GM20000 (cell line): Measurements from ENCODE around the gene P2RY2.
"Not testable (repeated sequence)": the region's sequence is repeated elsewhere in the genome, so short reads cannot be mapped to it uniquely, and the experiment has no call there.

ENCODE experiments used
- DNase-seq: peaks from one replicate; pipeline ENCODE4 v3.0.0; 2012; ENCODE audit warnings: low spot score
- TF ChIP-seq, protein P1 (sequence below): IDR thresholded peaks from 2 replicates; pipeline ENCODE4 v1.5.1; 2012; ENCODE audit warnings: mild to moderate bottlenecking, control low read depth; ENCODE audit errors: extremely low read depth, missing control alignments

The P2RY2 gene

DNA sequence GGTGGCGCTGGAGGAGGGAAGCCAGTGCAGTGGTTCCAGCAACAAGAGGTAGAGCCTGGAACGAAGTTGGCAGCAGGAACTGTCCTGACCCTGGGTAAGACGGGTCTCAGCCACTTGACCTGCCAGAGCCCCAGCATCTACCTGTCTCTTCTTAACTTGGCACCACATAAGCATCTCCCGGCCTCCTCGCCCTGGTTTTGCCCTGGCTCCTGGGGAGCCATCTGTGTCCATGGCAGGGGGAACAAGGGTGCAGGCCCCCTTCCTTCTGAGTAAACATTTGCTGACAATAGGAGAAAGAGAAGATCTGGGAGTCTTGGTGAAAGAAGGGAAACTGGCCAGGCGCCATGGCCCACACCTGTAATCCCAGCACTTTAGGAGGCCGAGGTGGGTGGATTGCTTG is 12.8 kb downstream of the P2RY2 start:
- no peak for DNase-seq
- TF ChIP-seq, protein P1, sequence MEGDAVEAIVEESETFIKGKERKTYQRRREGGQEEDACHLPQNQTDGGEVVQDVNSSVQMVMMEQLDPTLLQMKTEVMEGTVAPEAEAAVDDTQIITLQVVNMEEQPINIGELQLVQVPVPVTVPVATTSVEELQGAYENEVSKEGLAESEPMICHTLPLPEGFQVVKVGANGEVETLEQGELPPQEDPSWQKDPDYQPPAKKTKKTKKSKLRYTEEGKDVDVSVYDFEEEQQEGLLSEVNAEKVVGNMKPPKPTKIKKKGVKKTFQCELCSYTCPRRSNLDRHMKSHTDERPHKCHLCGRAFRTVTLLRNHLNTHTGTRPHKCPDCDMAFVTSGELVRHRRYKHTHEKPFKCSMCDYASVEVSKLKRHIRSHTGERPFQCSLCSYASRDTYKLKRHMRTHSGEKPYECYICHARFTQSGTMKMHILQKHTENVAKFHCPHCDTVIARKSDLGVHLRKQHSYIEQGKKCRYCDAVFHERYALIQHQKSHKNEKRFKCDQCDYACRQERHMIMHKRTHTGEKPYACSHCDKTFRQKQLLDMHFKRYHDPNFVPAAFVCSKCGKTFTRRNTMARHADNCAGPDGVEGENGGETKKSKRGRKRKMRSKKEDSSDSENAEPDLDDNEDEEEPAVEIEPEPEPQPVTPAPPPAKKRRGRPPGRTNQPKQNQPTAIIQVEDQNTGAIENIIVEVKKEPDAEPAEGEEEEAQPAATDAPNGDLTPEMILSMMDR = no peak

GRCh38 chr11:73232487-73232886 is 14.4 kb downstream of the P2RY2 start:
- not testable (repeated sequence) for DNase-seq

- TF ChIP-seq, protein P1 = no peak
- DNase-seq = no peak
Measured at GRCh38 chr11:73233211-73233610, 15.1 kb downstream of the P2RY2 start.

DNA sequence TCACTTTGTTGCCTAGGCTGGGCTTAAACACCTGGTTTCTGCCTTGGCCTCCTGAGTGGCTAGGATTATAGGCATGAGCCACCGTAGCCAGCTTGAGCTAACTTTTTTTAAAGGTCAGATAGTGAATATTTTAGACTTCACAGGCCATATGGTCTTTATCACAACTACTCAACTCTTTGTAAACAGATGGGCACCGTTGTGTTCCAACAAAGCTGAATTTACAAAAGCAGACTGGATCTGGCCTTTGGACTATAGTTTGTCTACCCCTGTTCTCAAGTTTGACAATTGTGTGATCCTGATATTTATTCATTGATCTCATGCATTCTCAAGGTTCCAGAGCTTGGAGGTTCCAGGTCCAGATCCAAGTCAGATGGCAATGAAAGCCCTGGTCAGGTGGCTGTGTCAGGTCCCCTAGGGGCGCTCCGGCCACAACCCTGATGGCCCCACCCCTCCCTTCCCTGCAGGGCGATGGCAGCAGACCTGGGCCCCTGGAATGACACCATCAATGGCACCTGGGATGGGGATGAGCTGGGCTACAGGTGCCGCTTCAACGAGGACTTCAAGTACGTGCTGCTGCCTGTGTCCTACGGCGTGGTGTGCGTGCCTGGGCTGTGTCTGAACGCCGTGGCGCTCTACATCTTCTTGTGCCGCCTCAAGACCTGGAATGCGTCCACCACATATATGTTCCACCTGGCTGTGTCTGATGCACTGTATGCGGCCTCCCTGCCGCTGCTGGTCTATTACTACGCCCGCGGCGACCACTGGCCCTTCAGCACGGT is 15.8 kb downstream of the P2RY2 start:
- no peak for DNase-seq
- TF ChIP-seq, protein P1 = no peak

- TF ChIP-seq, protein P1 = no peak
- DNase-seq = no peak
Measured at GRCh38 chr11:73234471-73235181, 16.5 kb downstream of the P2RY2 start.

- TF ChIP-seq, protein P1 = no peak
- no peak for DNase-seq
Measured at GRCh38 chr11:73235236-73235786, 17.2 kb downstream of the P2RY2 start.

- TF ChIP-seq, protein P1 = no peak
- DNase-seq = no peak
Measured at GRCh38 chr11:73236205-73236765, 18.2 kb downstream of the P2RY2 start.
